Measurements from ENCODE around the gene ARHGAP45.

- TF ChIP-seq POLR2A (IDR thresholded peaks at IDR 0.05), result no peak
- no peak for TF ChIP-seq CTCF (IDR thresholded peaks at IDR 0.05)
Observed at GRCh38 chr19:1062387-1063029, 4.5 kb upstream of the ARHGAP45 start.

Data from suprapubic skin (tissue), 3 donors.